Measurements from ENCODE around the gene NUDC.
"Not testable (repeated sequence)": the region's sequence is repeated elsewhere in the genome, so short reads cannot be mapped to it uniquely, and the experiment has no call there.

Gene NUDC

GRCh38 chr1:26989403-26990109 lies 68.0 kb downstream of the NUDC start:
- not testable (repeated sequence) for DNase-seq (ENCODE audit: low spot score)

- no peak for DNase-seq (ENCODE audit: low spot score)
Measured at GRCh38 chr1:26991310-26992116, 70.0 kb downstream of the NUDC start.

- peak; percentile 61 for DNase-seq (ENCODE audit: low spot score)
Measured at GRCh38 chr1:26993237-26994019, 71.9 kb downstream of the NUDC start, which contains the start of gene TRNP1. TRNP1 (plus strand) TSS chr1:26993692; CDS start chr1:26993787, 95 bp downstream.

- peak; percentile 16 for DNase-seq (ENCODE audit: low spot score)
Measured at GRCh38 chr1:26994020-26994786, 72.7 kb downstream of the NUDC start.

DNA sequence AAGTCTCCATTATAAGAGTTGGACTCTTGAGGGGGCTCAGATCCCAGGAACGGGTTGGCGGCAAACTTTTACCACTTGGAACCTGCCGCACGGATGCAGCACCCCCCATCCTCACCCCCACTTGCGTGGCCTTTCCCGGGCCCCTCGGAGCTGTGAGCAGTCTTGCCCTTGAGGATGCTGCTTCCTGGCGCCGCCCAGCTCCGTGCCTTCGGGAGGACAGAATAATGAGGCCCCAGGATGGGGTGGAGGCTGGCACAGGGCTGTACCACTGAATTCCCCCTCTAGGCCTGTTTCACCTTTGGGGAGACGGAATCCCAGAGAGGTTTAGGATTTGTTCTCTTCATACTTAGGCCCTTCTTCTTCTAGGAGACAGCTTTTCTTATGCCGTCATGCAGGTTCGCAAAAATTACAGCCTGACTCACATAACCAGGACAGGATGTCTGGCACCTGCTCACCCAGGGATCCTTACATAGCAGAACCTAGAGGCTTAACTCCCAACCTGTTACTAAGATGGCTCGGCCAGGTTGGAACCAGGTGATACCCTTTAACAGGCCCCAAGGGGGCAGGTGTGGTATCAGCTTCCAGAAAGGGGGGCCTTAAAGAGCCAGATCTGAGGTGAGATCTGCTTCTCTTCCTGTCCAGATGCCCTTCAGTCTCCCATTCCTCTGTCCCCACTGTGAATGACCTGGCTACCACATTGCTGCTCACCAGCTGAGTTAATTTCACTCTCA lies 73.4 kb downstream of the NUDC start:
- DNase-seq (ENCODE audit: low spot score): no peak

- no peak for DNase-seq (ENCODE audit: low spot score)
Measured at GRCh38 chr1:26996024-26996423, 74.5 kb downstream of the NUDC start.

Measured in CD4-positive, alpha-beta T cell treated with Interleukin-15 for 4 hours (primary cell).